AG09309 (cell line): ENCODE measurements around the gene MYRF.

Experiments
- DNase-seq: peaks from one replicate; pipeline ENCODE4 v3.0.0-alpha.2; 2010; ENCODE audit warnings: low read depth
- H3K4me3 ChIP-seq: 2 replicates; pipeline ENCODE4 v1.5.1; 2011; ENCODE audit warnings: mild to moderate bottlenecking, low read depth, low read length, moderate library complexity; ENCODE audit not compliant: control insufficient read depth
- CTCF ChIP-seq: IDR thresholded peaks from 2 replicates; pipeline ENCODE4 v1.5.1; 2011; ENCODE audit warnings: mild to moderate bottlenecking, low read depth, low read length, inconsistent platforms; ENCODE audit not compliant: insufficient read depth, control insufficient read depth; ENCODE audit errors: missing control alignments

The MYRF gene

GRCh38 chr11:61774411-61774810, 22.0 kb downstream of the MYRF start:
- no peak for TF ChIP-seq CTCF
- DNase-seq, result no peak
- H3K4me3 ChIP-seq, result no peak overlapping the region

DNA sequence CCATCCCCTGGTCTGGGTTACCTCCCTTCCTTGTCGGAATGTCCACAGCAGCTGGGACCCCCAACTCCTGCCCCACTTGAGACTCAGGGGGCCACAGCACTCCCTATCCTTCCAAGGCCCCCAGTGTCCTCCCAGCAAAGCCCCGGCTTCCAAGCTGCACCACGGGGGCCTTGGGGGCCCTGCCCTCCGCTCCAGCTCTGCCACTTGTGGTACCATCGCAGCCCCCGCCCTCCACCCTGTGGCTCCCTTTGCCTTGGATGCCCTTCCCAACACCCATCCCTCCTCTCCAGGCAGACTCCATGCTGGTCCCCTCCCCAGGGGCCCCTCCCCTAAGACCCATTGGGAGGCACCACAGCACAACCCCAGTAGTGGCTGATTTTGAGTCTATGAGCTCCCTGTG, 22.7 kb downstream of the MYRF start:
- H3K4me3 ChIP-seq, result no peak overlapping the region
- no peak for TF ChIP-seq CTCF
- no peak for DNase-seq

DNA sequence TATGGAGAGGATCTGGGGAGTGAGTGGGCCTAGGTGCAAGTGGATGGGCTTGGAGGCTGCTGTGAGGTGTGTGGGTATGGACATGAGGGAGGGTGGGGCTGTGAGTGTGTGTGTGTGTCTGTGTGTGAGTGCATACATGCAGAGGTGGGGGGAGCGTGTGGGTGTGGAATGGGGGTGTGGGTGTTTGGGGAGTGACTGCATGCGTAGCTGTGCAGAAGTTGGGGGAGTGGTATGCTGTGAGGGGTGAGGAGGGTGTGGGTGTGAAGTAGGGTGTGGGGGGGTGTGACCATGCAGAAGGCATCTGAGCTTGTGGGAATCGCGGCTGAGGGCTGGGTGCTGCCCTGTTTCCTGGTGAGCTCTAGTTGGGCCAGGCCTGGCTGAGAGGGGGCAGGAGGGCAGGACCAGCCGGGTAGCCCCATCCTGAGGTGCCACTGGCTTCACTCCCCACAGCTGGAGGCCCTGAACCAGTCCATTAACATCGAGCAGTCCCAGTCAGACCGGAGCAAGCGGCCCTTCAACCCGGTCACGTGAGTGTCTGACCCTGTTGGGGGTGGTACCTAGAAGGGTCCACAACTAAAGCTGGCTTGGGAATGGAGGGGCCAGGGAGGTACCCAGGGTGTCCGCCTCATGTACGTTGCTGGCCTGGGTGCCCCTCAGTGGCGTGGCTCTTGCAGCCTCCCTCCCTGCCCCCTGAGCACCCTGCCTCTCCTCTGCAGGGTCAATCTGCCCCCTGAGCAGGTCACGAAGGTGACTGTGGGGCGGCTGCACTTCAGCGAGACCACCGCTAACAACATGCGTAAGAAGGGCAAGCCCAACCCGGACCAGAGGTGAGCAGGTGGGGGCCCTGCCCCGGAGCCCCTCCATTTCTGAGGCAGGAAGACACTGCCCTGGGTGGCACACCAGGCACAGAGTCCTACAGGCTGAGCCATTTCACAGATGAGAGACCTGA, 23.4 kb downstream of the MYRF start:
- no peak for TF ChIP-seq CTCF
- H3K4me3 ChIP-seq, result no peak overlapping the region
- DNase-seq, result no peak

- H3K4me3 ChIP-seq, result no peak overlapping the region
- peak; percentile 92 for TF ChIP-seq CTCF
- no peak for DNase-seq
These were observed 24.2 kb downstream of the MYRF start for GRCh38 chr11:61776561-61777075.

GRCh38 chr11:61777234-61778090, 25.0 kb downstream of the MYRF start:
- no peak for TF ChIP-seq CTCF
- no peak overlapping the region for H3K4me3 ChIP-seq
- DNase-seq, result no peak

- DNase-seq, result no peak
- no peak overlapping the region for H3K4me3 ChIP-seq
- TF ChIP-seq CTCF, result no peak
These were observed 26.0 kb downstream of the MYRF start for GRCh38 chr11:61778357-61778886.
